ENCODE measurements around the gene UFSP2.
"Not testable (repeated sequence)": the region's sequence is repeated elsewhere in the genome, so short reads cannot be mapped to it uniquely, and the experiment has no call there.

Gene UFSP2

GRCh38 chr4:185384930-185385331 is 40.8 kb downstream of the UFSP2 start:
- DNase-seq, result no peak

DNA sequence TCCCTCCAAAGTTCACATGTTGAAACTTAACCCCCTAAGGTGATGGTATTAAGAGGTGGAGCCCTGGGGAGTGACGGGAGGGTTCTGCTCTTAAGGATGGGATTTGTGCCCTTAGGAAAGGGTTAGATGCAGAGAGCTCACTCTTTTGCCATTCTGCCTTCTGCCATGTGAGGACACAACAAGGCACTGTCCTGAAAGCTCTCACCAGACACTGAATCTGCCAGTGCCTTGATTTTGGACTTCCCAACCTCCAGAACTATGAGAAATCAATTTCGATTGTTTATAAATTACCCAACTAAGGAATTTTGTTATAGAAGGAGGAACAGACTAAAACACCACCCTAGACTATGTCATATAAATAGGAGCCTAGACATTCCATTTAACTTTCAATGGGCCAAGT is 41.7 kb downstream of the UFSP2 start:
- no peak for DNase-seq

DNA sequence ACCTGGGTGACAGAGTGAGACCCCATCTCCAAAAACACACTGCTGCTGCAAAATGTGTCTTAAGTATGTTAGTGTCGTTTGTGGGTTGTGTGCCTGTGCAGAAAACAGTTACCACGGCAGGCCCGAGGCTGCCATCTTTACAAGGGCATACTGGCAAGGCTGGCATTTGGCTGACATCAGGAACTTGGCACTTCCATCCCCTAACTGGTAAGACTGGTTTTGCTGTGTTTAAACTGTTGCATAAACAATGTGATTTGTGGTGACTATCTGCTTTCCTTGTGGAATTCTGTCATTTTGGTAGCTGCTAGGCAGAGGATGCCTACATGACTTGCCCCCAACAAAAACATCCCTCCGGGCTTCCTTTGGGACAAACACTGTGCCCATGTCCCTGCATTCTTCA is 42.3 kb downstream of the UFSP2 start:
- DNase-seq, result no peak

DNA sequence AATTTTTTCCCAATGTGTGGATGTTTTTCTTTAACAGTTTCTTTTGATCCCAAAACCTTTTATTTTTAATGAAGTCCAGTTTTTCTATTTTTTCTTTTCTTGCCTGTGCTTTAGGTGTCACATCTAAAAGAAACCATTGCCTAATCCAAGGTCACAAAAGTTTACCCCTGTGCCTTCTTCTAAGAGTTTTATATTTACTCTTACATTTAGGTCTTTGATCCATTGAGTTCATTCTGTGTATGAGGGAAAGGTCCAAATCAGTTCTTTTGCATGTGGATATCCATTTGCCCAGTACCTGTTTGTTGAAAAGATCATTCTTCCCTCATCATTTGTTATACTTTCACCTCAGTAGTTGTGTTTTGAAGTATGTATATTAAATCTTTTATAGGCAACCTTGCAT is 43.0 kb downstream of the UFSP2 start:
- DNase-seq, result no peak

DNA sequence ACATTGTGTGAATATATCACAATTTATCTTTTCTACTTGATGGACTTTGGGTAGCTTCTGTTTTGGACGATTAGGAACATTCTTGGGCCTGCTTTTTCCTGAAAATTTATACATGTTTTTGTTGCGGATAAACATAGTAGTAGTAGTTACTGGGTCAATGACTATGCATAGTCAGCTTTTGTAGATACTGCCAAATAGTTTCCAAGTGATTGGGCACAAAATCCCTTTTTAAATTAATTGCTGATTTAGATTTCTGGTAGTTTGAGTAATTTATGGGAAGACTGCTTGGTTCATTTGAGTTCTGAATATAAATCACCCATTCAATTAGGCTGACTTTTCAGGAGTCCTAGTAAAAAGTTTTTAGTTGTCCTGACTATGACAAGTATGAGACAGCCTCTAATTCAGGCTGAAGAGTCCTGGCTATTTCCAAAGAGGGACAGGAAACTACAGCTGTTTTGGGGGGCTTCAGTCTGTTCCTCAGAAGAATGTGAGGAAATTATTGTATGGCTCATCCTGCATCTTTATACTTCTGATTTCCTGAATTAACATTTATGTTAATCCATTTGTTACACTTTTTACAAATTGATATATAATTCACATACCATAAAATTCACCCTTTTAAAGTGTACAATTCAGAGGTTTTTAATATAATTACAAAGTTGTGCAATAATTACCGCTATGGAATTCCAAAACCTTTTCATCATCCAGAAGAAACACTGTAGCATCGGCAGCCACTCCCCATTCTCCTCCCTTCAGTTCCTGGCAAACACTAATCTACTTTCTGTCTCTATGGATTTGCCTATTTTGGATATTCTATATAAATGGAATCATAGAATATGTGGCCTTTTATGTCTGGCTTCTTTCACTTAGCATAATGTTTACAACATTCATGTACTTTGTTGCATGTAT is 44.2 kb downstream of the UFSP2 start:
- no peak for DNase-seq

DNA sequence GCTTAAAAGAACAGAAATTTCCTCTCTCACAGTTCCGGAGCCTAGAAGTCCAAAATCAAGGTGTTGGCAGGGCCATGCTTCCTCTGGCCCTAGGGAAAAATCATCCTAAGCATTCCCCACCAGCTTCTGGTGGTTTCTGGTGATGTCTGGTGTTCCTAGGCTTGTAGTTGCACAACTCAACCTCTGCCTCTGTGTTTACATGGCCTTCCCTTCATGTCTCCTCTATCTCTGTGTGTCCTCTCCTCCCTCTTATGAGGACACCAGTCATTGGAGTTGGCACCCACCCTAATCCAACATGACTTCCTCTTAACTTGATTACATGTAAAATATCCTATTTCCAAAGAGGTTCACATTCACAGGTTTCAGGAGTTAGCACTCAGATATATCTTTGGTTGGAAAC is 45.4 kb downstream of the UFSP2 start:
- DNase-seq, result no peak

DNA sequence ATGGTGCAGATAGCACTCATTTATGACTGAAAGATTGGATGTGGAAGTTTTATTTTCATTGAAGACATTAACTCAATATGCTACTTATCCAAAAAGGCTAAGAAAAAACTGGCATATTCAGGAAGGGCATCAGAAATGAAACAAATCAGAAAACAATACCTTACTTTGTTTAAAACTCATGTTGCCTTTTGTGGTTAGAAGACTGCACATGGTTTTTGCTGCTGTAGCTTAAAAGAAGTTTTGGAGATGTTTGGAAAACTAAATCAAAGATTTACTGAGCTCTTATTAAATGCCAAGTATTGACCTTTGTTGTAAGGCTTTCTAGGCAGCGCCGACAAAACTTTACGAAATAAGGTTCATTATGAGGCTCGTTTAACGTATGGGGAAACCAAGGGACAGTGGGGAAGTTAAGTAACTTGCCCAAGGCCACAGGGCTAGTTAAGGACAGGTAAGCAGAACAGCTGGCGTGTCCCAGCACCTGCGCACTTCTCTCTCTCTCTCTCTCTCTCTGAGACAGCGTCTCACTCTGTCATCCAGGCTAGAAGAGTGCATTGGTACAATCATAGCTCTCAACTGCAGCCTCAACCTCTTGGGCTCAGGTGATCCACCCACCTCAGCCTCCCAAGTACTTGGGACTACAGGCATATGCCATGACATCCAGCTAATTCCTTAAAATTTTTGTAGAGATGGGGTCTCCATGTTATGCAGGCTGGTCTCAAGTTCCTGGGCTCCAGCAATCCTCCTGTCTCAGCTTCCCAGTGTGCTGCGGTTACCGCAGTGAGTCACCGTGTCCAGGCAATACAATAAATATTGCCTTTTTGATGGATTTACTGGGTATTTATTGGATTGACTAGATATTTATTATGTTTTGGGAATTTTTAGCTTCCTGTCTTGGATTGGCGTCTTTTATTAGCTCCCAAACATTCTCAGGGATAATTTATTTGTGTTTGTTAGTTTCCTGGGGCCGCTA is 46.2 kb downstream of the UFSP2 start:
- no peak for DNase-seq

DNA sequence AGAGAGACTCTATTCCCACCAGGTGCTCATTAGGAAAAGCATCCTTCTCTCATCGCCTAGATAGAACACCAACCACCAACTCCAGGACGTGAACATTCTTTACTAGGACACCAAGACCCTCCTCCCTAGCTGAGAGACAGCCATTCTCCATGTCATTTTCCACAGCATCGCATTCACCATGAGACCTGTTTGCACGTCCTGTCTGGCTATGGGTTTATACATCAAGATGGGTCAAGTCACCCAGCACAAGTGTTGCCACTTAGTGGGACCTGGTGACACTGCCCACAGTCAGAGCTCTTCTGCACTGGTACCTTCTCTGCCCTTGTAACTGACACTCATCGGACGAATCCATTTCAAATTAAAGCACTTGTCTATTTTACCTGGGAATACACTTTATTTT is 47.5 kb downstream of the UFSP2 start:
- DNase-seq, result no peak

- no peak for DNase-seq
These were observed 51.2 kb downstream of the UFSP2 start for GRCh38 chr4:185374573-185374972.

GRCh38 chr4:185374027-185374426 is 51.7 kb downstream of the UFSP2 start:
- no peak for DNase-seq

DNA sequence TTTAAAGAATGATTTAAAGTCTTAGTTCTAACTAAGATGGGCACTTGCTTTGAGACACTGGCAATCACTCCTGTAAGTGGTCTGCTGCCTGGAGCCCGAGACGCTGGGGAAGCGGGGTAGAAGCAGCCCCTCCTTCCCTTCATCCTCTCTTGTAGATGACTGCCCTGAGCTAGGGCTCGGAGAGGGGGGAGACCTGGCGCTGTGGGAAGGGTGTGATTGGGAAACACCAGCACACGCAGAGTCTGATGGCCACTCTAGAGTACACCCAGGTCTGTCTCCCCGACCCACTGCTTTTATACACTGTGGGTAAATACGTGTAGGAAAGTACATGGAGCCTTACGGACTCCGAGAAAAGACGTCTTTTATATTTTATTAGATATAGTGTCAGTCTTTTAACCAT is 54.1 kb downstream of the UFSP2 start:
- DNase-seq, result no peak

- DNase-seq, result no peak
These were observed 55.4 kb downstream of the UFSP2 start for GRCh38 chr4:185370268-185370949.

GRCh38 chr4:185369731-185370130 is 56.0 kb downstream of the UFSP2 start:
- DNase-seq, result no peak

GRCh38 chr4:185364886-185365285 is 60.9 kb downstream of the UFSP2 start:
- DNase-seq, result no peak

DNA sequence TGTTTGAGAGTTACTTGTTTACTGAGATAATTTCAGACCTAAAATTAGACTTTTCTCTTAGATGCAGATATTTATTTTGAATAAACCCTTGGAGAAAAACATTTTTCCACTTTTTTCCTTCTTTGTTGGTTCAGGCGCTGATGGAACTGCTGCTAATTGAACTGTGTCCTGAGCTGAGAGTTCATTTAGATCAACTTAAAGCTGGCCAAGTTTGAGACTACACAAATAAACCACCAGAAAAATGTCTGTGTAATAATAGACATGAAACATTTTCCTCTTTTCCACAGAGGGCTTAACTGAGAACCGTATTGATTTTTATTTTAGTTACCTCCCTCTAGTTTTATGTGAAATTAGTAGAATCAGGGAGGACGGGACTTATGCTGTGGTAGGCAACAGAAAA is 62.5 kb downstream of the UFSP2 start:
- no peak for DNase-seq

GRCh38 chr4:185362570-185362969 is 63.2 kb downstream of the UFSP2 start:
- DNase-seq, result not testable (repeated sequence)

DNA sequence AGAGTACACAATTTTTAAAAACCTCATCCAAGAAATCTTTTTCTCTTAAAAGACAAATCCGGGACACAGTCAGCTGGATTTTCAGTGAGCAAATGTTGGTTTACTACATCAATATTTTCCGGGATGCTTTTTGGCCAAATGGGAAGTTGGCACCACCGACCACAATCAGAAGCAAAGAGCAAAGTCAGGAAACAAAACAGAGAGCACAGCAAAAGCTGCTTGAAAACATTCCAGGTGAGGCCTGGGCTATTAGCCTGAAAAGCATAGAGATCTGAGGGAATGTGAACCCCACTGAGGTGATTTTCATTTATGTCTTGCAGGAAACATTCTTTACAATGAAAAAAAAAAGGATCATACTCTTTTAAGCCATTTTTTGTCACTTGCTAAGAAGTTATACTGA is 63.9 kb downstream of the UFSP2 start:
- DNase-seq, result no peak

- no peak for DNase-seq
These were observed 65.9 kb downstream of the UFSP2 start for GRCh38 chr4:185359767-185360446.

GRCh38 chr4:185358959-185359358 is 66.8 kb downstream of the UFSP2 start:
- no peak for DNase-seq

DNA sequence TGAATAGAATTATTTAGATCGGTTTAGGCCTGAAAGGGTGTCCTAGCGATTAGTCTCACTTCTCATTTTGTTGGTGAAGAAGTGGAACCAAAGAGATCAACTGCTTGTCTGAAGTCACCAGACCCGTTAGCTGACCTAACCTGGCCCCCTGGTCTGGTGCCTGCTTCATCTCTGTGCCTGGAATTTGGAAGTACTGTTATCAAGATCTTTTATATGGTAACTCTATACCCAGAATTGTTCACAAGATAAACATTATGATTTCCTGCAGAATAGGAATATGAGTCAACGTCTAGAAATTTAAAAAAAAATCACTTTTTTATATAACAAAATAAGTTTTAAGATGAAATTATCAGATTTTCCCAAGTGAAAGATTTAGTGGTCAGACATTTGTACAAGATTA is 67.2 kb downstream of the UFSP2 start:
- DNase-seq, result no peak

GRCh38 chr4:185357733-185358440 is 67.9 kb downstream of the UFSP2 start:
- no peak for DNase-seq

Data from hypothalamus (tissue), 51 donors.